Activated CD8-positive, alpha-beta memory T cell treated with anti-CD3 and anti-CD28 coated beads for 36 hours (primary cell): ENCODE measurements around the gene TLE1. TPM values are rescaled to one million over a fixed set of nuclear protein-coding genes. Genes with fewer than 3 reads are reported as not detected.

Experiments
- CTCF ChIA-PET: fragments of 350-600 bp; sonication (Branson Sonifier 250); formaldehyde crosslinking; loops from one replicate; lab custom pipeline; 2021; ENCODE audit warnings: antibody characterized with exemption; lab: Charles Lee
- POLR2A ChIA-PET: fragments of 350-600 bp; sonication (Branson Sonifier 250); formaldehyde crosslinking; loops from one replicate; lab custom pipeline; 2021; ENCODE audit warnings: antibody characterized with exemption; lab: Charles Lee
- total RNA-seq, 2 experiments: library from RNA; stranded (reverse); gene quantifications; one replicate each; pipeline ENCODE4 v1.2.3, GENCODE V29; 2021

Gene TLE1
- total RNA-seq, 2 experiments from 2014 or later, result not detected

- CTCF ChIA-PET, result no interaction called here
- POLR2A ChIA-PET, result no interaction called here
Measured at GRCh38 chr9:81535542-81536241, 153.7 kb downstream of the TLE1 start.

DNA sequence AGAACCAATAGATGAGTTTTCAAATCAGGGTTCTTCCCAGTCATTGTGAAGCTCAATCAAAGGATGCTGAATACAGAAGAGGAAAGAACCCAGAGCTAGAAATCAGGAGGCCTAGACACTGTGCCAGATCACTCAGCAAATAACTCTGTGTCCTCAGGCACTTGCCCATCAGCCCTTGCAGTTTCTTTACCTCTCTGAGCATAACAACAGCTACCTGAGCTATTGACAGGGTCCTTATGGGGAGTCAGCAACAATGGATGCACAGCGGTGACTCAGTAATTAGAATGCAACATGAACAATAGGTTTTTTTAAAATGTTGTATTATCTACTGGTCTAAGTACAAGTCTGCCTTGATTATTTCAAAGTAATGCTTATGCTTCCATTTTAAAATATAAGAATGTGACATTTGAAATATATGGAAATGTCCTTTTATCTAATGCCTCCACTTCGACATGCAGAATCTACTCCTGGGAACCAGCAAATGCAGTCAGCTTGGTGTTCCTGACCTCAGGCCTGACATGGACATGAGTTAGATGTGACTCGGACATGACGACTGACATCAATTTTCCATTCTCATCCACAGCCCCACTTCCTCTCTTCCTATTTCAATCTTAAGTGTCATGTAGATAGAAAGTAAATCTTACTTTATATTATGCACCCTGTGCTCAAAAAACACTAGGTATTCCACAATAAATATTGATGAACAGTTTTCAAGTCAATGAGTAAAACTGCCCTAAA is 155.0 kb downstream of the TLE1 start:
- POLR2A ChIA-PET, result no interaction called here
- CTCF ChIA-PET, result no interaction called here

Other genes starting within 250 kb of the TLE1 start
- gene SPATA31D4, start 238.9 kb upstream of the TLE1 start, total RNA-seq, result not detected